HepG2 (cell line): Measurements from ENCODE around the gene INTS6. TPM values are rescaled to one million over a fixed set of nuclear protein-coding genes. Genes with fewer than 3 reads are reported as not detected.

Experiments
- ATAC-seq: fragments of 200-7000 bp; cut with Tn5 transposase; 3 replicates; pipeline ENCODE4 v1.9.1; 2020; ENCODE audit warnings: mild to moderate bottlenecking, moderate library complexity
- BruUV-seq: library from RNA; stranded (reverse); fragments of 400-500 nt; replicated peaks from 2 replicates; lab custom pipeline; 2021; lab: Mats Ljungman, UMichigan
- CTCF ChIA-PET: fragments of 300-600 bp; formaldehyde crosslinking; extraction: SDS; loops from one replicate; lab custom pipeline; 2021; ENCODE audit warnings: low total read pairs, inconsistent platforms, low intra/inter-chr PET ratio; lab: Yijun Ruan, JAX
- POLR2A ChIA-PET: fragments of 350-600 bp; sonication (Branson Sonifier 250); formaldehyde crosslinking; loops from one replicate; lab custom pipeline; 2020; ENCODE audit warnings: antibody characterized with exemption, inconsistent platforms; lab: Yijun Ruan, JAX
- DNase-seq: peaks from one replicate; pipeline ENCODE4 v3.0.0-alpha.2; 2015; ENCODE audit warnings: low spot score
- FAIRE-seq: peaks from 3 replicates; lab custom pipeline; 2011; peaks lifted over from hg19 to GRCh38; lab: Jason Lieb, UNC
- H2AFZ ChIP-seq: one replicate; pipeline ENCODE4 v1.6.1; 2011; ENCODE audit warnings: low read length, inconsistent platforms
- H3K27ac ChIP-seq: fragments of 300-600 bp; 3 replicates; pipeline ENCODE4 v1.8.0; 2011; ENCODE audit warnings: mixed run types, mild to moderate bottlenecking, mixed read lengths, low read length, inconsistent platforms; ENCODE audit not compliant: insufficient read depth; ENCODE audit errors: extremely low read length
- H3K27me3 ChIP-seq, 2 experiments: fragments of 200-600 bp in 1 of 2; 2 replicates in 1 of 2; 3 replicates in 1 of 2; pipeline versions ENCODE4 v1.6.0 to v1.8.0; 2011; ENCODE audit warnings: low read length in 2 of 2, mild to moderate bottlenecking in 2 of 2, moderate library complexity in 2 of 2, inconsistent platforms in 1 of 2; ENCODE audit not compliant: insufficient read depth in 2 of 2, control insufficient read depth in 1 of 2
- H3K36me3 ChIP-seq, 2 experiments: fragments of 200-600 bp in 1 of 2; replicated peaks in 1 of 2; 2 replicates in 1 of 2; 3 replicates in 1 of 2; pipeline versions ENCODE4 v1.5.1 to v1.8.0; 2011; ENCODE audit warnings: low read length in 2 of 2, inconsistent platforms in 1 of 2; ENCODE audit not compliant: insufficient read depth in 2 of 2, control insufficient read depth in 1 of 2
- H3K4me1 ChIP-seq: 2 replicates; pipeline ENCODE4 v1.5.1; 2012; ENCODE audit warnings: low read length, inconsistent platforms; ENCODE audit not compliant: insufficient read depth
- H3K4me2 ChIP-seq: 2 replicates; pipeline ENCODE4 v1.6.0; 2011; ENCODE audit warnings: low read depth, low read length, inconsistent platforms
- H3K4me3 ChIP-seq, 3 experiments: fragments of 200-600 bp in 1 of 3; sonication (generic), shearing (Covaris generic) in 1 of 3; replicated peaks in 1 of 3; 2 replicates each; pipeline ENCODE4 v1.5.1; 2011 to 2016; ENCODE audit warnings: low read length in 3 of 3, inconsistent platforms in 2 of 3, low read depth in 2 of 3, mild to moderate bottlenecking in 2 of 3, control low read depth in 1 of 3, mixed read lengths in 1 of 3; ENCODE audit not compliant: insufficient read depth in 1 of 3
- H3K79me2 ChIP-seq: one replicate; pipeline ENCODE4 v1.6.1; 2011; ENCODE audit warnings: low read length, inconsistent platforms; ENCODE audit not compliant: insufficient read depth
- H3K9ac ChIP-seq: 2 replicates; pipeline ENCODE4 v1.6.0; 2011; ENCODE audit warnings: mild to moderate bottlenecking, low read depth, low read length, inconsistent platforms; ENCODE audit not compliant: insufficient read depth
- H3K9me3 ChIP-seq: 2 replicates; pipeline ENCODE4 v1.5.1; 2012; ENCODE audit warnings: mild to moderate bottlenecking, low read length
- H4K20me1 ChIP-seq: 2 replicates; pipeline ENCODE4 v1.6.0; 2011; ENCODE audit warnings: inconsistent platforms, mild to moderate bottlenecking, low read length, moderate library complexity; ENCODE audit not compliant: insufficient read depth
- ATF6 ChIP-seq: sonication (generic); formaldehyde crosslinking; conservative IDR thresholded peaks from 2 replicates; pipeline ENCODE4 v1.4.0; 2020; ENCODE audit warnings: missing genetic modification reagents
- EP300 ChIP-seq, 3 experiments: sonication (generic) in 1 of 3; formaldehyde crosslinking in 1 of 3; IDR thresholded peaks; 2 replicates each; pipeline versions ENCODE4 v1.5.1 to v1.6.1; 2011 to 2020; ENCODE audit warnings: low read depth in 2 of 3, low read length in 2 of 3, borderline replicate concordance in 1 of 3, improper control_type of control experiment in 1 of 3, mild to moderate bottlenecking in 1 of 3, missing genetic modification reagents in 1 of 3, moderate library complexity in 1 of 3
- NR1H2 ChIP-seq: sonication (generic); formaldehyde crosslinking; IDR thresholded peaks from 2 replicates; pipeline ENCODE4 v1.8.1; 2022; ENCODE audit warnings: low read depth, missing genetic modification reagents, borderline replicate concordance
- PAWR ChIP-seq: sonication (generic); formaldehyde crosslinking; IDR thresholded peaks from 2 replicates; pipeline ENCODE4 v1.4.0; 2020; ENCODE audit warnings: missing genetic modification reagents, mild to moderate bottlenecking, borderline replicate concordance
- POLR2AphosphoS2 ChIP-seq: IDR thresholded peaks from 2 replicates; pipeline ENCODE4 v1.6.1; 2011; ENCODE audit warnings: low read depth, low read length, improper control_type of control experiment
- THAP11 ChIP-seq: IDR thresholded peaks from 2 replicates; pipeline ENCODE4 v1.6.1; 2016; ENCODE audit warnings: missing biosample characterization, missing genetic modification reagents
- ZFX ChIP-seq: sonication (generic); formaldehyde crosslinking; IDR thresholded peaks from 2 replicates; pipeline ENCODE4 v1.4.0; 2020; ENCODE audit warnings: mild to moderate bottlenecking, low read depth, missing genetic modification reagents, moderate library complexity
- ZMAT5 ChIP-seq: sonication (generic); formaldehyde crosslinking; IDR thresholded peaks from 2 replicates; pipeline ENCODE4 v1.5.0; 2020; ENCODE audit warnings: mild to moderate bottlenecking, low read depth, missing genetic modification reagents, borderline replicate concordance
- ZNF256 ChIP-seq: sonication (generic); formaldehyde crosslinking; conservative IDR thresholded peaks from 2 replicates; pipeline ENCODE4 v1.4.0; 2020; ENCODE audit warnings: missing genetic modification reagents
- ZNF337 ChIP-seq: sonication (generic); formaldehyde crosslinking; IDR thresholded peaks from 2 replicates; pipeline ENCODE4 v1.5.1; 2020; ENCODE audit warnings: missing genetic modification reagents, low read depth, mild to moderate bottlenecking, borderline replicate concordance
- ZNF367 ChIP-seq: sonication (generic); formaldehyde crosslinking; IDR thresholded peaks from 2 replicates; pipeline ENCODE4 v1.4.0; 2020; ENCODE audit warnings: missing genetic modification reagents, borderline replicate concordance
- ZNF639 ChIP-seq: conservative IDR thresholded peaks from 2 replicates; pipeline ENCODE4 v1.6.1; 2018; ENCODE audit warnings: missing genetic modification reagents
- ZNF841 ChIP-seq: sonication (generic); formaldehyde crosslinking; IDR thresholded peaks from 2 replicates; pipeline ENCODE4 v1.8.1; 2023; ENCODE audit warnings: missing genetic modification reagents, borderline replicate concordance
- WGBS: methylation state at CpG from one replicate; pipeline ENCODE4 v1.1.6; 2017; ENCODE audit warnings: low lambda C conversion rate; 5-methylcytosine and 5-hydroxymethylcytosine counted together
- in situ Hi-C: cut with HindIII; loops from 2 replicates; pipeline ENCODE4 v1.10.0; 2017; ENCODE audit warnings: low pct_unique_long_range_greater_than_20kb; ENCODE audit not compliant: extremely low pct_ligation_motif_present
- intact Hi-C: fragments of 100-400 bp; cut with micrococcal nuclease; formaldehyde crosslinking; loops from one replicate; pipeline ENCODE4 v1.10.0; 2022; ENCODE audit not compliant: unreplicated experiment
- polyA plus RNA-seq, 8 experiments: library from polyadenylated mRNA; depleted of rRNA in 3 of 8; stranded (reverse) in 7 of 8; unstranded in 1 of 8; fragments of >200 nt; fragmentation: Illumina TruSeq in 4 of 8; extraction: Trizol in 4 of 8; gene quantifications; 2 replicates each; pipeline versions ENCODE4 v1.2.1 to v1.2.3, GENCODE V29; 2011 to 2016; ENCODE audit warnings: low read depth in 4 of 8, missing spikeins in 1 of 8, mixed read lengths in 1 of 8; ENCODE audit not compliant: insufficient read depth in 1 of 8
- total RNA-seq, 5 experiments: library from RNA; depleted of rRNA; stranded (reverse); fragments of >200 nt; fragmentation: Illumina TruSeq; extraction: Trizol; gene quantifications; 2 replicates each; pipeline ENCODE4 v1.2.3, GENCODE V29; 2016; ENCODE audit warnings: low read depth in 1 of 5

The INTS6 gene
- total and polyA plus RNA-seq, 2 of the 13 experiments (the other 11 are each of a cell fraction or from before 2014, with no cell fraction given) = 27.9 to 38.4 TPM

- no peak for TF ChIP-seq NR1H2 (CRISPR knock-in tag)
- no peak for TF ChIP-seq ZNF256 (CRISPR knock-in tag)
- TF ChIP-seq POLR2AphosphoS2 = no peak
- no peak for TF ChIP-seq ATF6 (CRISPR knock-in tag)
- no peak for TF ChIP-seq ZFX
- TF ChIP-seq EP300 (IDR thresholded peaks at IDR 0.05; ENCODE audit: low read depth in 2 of 2, low read length in 2 of 2) = no peak
- TF ChIP-seq EP300 (CRISPR knock-in tag; IDR thresholded peaks at IDR 0.05; ENCODE audit: borderline replicate concordance) = no peak
- no peak for TF ChIP-seq THAP11
- no peak for TF ChIP-seq ZNF841 (CRISPR knock-in tag)
- no peak for TF ChIP-seq ZNF639 (CRISPR knock-in tag)
- TF ChIP-seq ZNF367 (CRISPR knock-in tag) = no peak
- TF ChIP-seq ZNF337 (CRISPR knock-in tag) = no peak
- TF ChIP-seq PAWR (CRISPR knock-in tag) = no peak
- TF ChIP-seq ZMAT5 (CRISPR knock-in tag) = no peak
Observed at GRCh38 chr13:51501592-51502152, 48.8 kb upstream of the INTS6 start.

More at GRCh38 chr13:51501592-51502152, 48.8 kb upstream of the INTS6 start:
- ChIA-PET POLR2A (interaction anchor here (2.1 kb wide), 1 partner anchor 49 kb away, joined by 10 read pairs; the partner anchor contains the start of gene INTS6), CTCF (no interaction called here)
- Histone ChIP-seq H3K27me3 (no peaks in the 10 kb centered on the region; a peak in 2 of 5 replicates), H3K79me2 (no peaks in the 10 kb centered on the region), H3K9me3 (no peaks in the 10 kb centered on the region), H3K4me2 (no peak overlapping the region), H4K20me1 (no peaks in the 10 kb centered on the region), H3K27ac (no peak overlapping the region), H3K9ac (no peak overlapping the region), H3K4me3 (no peak overlapping the region), H3K4me1 (peaks cover 33% of the 10 kb centered on the region), H2AFZ (no peak overlapping the region), H3K36me3 (no peaks in the 10 kb centered on the region)
- 70% methylated on average over 1 of the region's 1 CpG for WGBS
- DNase-seq (no peak), ATAC-seq (no peak), FAIRE-seq (no peak)
- no TSS peak for BruUV-seq
- intact Hi-C loops = no loop called here
- in situ Hi-C loops = no loop called here
